Activated CD8-positive, alpha-beta memory T cell treated with anti-CD3 and anti-CD28 coated beads, Interleukin-2, amount 10 ng/mL, durations not matched to agents 7 days and 5 days (primary cell): ENCODE data around the gene KIF6. TPM values are rescaled to one million over a fixed set of nuclear protein-coding genes. Genes with fewer than 3 reads are reported as not detected.

Source experiments
- ATAC-seq: fragments of 150-1000 bp; cut with Tn5 transposase; one replicate; pipeline ENCODE4 v1.10.0; 2021; ENCODE audit warnings: moderate library complexity
- CTCF ChIA-PET: fragments of 350-600 bp; sonication (Branson Sonifier 250); formaldehyde crosslinking; loops from one replicate; lab custom pipeline; 2021; ENCODE audit warnings: antibody characterized with exemption; lab: Charles Lee
- DNase-seq: peaks from one replicate; pipeline ENCODE4 v3.0.0-alpha.2; 2020
- H3K27ac Mint-ChIP-seq: one replicate; pipeline ENCODE4 v1.8.0; 2021; ENCODE audit warnings: mild to moderate bottlenecking, mixed read lengths
- H3K27me3 Mint-ChIP-seq: one replicate; pipeline ENCODE4 v1.8.0; 2021; ENCODE audit warnings: mixed read lengths
- H3K36me3 Mint-ChIP-seq: one replicate; pipeline ENCODE4 v1.8.0; 2021; ENCODE audit warnings: mild to moderate bottlenecking, mixed read lengths
- H3K4me1 Mint-ChIP-seq: one replicate; pipeline ENCODE4 v1.8.0; 2021; ENCODE audit warnings: mixed read lengths
- H3K4me3 Mint-ChIP-seq: one replicate; pipeline ENCODE4 v1.8.0; 2021; ENCODE audit warnings: mild to moderate bottlenecking, moderate library complexity, mixed read lengths
- H3K9me3 Mint-ChIP-seq: one replicate; pipeline ENCODE4 v1.8.0; 2022; ENCODE audit warnings: low read depth, mixed read lengths
- total RNA-seq, 2 experiments: library from RNA; stranded (reverse); gene quantifications; one replicate each; pipeline ENCODE4 v1.2.3, GENCODE V29; 2021

Gene KIF6
- total RNA-seq, 2 experiments from 2014 or later = not detected

DNA sequence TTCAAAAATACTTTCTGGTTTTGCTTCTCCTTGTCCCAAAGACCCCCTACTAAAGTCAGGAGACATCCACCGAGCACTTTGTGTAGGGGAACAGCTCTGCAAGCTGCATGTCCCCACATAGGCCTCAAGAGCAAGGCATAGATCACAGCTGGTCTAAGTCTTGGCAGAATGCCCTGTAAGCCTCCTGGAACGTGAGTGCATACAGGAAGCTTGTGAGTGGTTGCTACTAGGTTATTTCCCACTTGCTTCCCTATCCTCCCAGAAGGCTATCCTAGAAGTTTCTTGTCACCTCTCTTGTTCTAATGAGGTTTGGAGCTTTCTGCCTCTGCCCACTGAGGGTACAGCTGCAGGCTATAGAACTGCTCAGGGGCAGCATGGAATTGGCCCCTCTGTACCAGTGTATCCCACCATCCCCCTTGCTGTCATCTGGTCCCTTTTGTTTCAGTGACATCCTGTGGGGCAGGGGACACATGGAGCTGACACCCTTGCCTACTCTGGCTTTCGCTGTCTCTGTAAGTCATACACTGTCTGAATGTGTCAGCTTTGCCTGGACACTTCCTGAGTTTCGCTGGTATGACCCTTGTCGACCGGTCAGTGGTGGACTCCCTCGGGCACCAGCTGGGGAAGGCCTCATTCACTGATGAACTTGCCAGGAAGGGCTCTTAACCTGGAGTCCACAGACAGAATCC is 367.1 kb downstream of the KIF6 start:
- ATAC-seq = no peak
- CTCF ChIA-PET = no interaction called here
- no peak for DNase-seq
- Mint-ChIP-seq H3K9me3 (no peaks in the 10 kb centered on the region), H3K27me3 (no peaks in the 10 kb centered on the region), H3K36me3 (no peaks in the 10 kb centered on the region), H3K4me1 (no peaks in the 10 kb centered on the region), H3K4me3 (no peak overlapping the region), H3K27ac (no peak overlapping the region)

DNA sequence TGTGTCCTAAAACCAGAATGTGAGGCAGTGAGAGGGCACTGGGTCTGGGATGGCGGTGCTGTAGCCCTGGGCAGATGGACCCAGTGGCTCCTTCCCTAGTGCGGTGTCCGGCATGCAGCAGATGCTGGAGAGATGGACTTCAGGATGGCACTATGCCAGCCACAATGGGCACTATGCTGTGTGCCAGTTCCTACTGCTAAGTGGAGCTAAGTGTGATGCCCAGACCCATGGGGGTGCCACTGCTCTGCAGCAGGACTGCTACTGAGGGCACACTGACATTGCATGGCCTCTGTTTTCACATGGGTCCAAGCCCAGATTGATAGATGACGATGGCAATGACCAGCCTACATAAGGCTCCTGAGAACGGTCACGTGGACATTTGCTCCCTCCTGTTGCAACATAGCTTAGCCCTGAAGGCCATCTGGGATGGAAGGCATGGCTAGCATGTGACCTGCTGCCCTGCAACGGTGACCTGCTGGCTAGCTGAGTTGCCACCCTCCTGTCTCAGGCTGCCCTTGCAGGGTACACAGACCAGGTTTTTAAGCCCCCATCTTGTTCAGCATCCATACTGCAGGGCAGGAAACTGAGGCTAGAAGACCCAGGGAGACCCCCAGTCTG is 371.4 kb downstream of the KIF6 start:
- no peaks in the 10 kb centered on the region for H3K9me3 Mint-ChIP-seq
- H3K4me3 Mint-ChIP-seq = no peak overlapping the region
- no peaks in the 10 kb centered on the region for H3K36me3 Mint-ChIP-seq
- H3K27me3 Mint-ChIP-seq = no peaks in the 10 kb centered on the region
- DNase-seq = no peak
- CTCF ChIA-PET = interaction anchor here (1.5 to 1.6 kb wide), 2 partner anchors 9 to 10 kb away, joined by 4 read pairs; no protein-coding TSS in a partner anchor
- no peaks in the 10 kb centered on the region for H3K4me1 Mint-ChIP-seq
- H3K27ac Mint-ChIP-seq = no peak overlapping the region
- no peak for ATAC-seq

DNA sequence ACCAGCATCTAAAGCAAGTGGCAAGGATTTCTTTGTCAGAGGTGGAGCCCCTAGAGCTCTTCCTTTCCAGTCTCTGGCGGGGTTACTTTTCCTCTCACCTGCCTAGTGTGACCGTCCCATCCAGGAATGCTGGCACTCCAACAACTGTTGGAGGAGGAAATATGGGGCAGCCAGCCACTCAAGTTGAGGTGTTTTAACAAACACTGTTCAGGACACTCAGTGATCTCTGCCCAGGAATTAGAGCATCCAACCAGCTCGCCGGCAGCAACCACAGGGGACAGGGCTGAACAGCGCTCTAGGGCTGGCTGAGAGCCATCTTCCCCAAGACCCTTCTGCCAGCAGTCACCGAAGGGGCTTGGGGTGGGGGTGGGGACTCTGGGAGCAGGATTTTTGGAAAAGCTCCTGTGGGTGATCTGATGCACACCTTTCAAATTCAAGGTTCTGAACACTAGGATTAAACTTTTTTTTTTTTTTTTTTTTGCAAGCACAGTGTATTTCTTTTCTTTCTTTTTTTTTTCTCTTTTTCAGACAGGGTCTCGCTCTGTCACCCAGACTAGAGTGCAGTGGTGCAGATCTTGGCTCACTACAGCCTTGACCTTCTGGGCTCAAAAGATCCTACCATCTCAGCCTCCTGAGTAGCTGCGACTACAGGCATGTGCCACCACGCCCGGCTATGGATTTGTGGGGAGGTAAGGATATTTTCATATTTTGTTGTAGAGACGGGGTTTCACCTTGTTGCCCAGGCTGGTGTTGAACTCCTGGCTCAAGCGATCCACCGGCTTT is 374.3 kb downstream of the KIF6 start:
- DNase-seq (no peak), ATAC-seq (no peak)
- H3K9me3 Mint-ChIP-seq = no peaks in the 10 kb centered on the region
- no peaks in the 10 kb centered on the region for H3K4me1 Mint-ChIP-seq
- H3K27ac Mint-ChIP-seq = no peak overlapping the region
- peaks cover 4% of the 10 kb centered on the region for H3K27me3 Mint-ChIP-seq
- H3K4me3 Mint-ChIP-seq = no peak overlapping the region
- CTCF ChIA-PET = no interaction called here
- no peaks in the 10 kb centered on the region for H3K36me3 Mint-ChIP-seq

DNA sequence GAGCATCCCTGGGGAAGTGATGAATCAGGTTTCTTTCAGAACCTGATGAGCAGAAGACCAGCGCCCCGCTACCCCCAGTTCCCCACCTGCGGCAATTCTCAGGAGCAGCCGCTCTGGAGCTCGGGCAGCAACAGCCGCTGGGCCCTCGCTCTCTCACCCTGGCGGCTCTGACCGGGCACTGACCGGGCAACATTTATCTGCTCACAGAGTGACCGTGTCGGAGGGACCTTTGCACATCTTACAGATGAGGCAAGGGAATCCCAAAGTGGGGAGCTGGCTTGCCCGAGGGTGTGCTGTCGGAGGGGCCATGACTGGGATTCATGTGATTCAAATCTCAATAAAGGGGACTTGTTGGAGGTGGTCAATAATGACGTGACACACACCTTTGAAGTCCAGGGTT is 376.5 kb downstream of the KIF6 start:
- Mint-ChIP-seq H3K4me1 (no peaks in the 10 kb centered on the region), H3K27ac (no peak overlapping the region), H3K4me3 (no peak overlapping the region), H3K27me3 (peaks cover 4% of the 10 kb centered on the region), H3K36me3 (no peaks in the 10 kb centered on the region), H3K9me3 (no peaks in the 10 kb centered on the region)
- CTCF ChIA-PET = interaction anchor here (1.7 kb wide), 1 partner anchor 11 kb away, joined by 4 read pairs; no protein-coding TSS in a partner anchor
- ATAC-seq = no peak
- no peak for DNase-seq

DNA sequence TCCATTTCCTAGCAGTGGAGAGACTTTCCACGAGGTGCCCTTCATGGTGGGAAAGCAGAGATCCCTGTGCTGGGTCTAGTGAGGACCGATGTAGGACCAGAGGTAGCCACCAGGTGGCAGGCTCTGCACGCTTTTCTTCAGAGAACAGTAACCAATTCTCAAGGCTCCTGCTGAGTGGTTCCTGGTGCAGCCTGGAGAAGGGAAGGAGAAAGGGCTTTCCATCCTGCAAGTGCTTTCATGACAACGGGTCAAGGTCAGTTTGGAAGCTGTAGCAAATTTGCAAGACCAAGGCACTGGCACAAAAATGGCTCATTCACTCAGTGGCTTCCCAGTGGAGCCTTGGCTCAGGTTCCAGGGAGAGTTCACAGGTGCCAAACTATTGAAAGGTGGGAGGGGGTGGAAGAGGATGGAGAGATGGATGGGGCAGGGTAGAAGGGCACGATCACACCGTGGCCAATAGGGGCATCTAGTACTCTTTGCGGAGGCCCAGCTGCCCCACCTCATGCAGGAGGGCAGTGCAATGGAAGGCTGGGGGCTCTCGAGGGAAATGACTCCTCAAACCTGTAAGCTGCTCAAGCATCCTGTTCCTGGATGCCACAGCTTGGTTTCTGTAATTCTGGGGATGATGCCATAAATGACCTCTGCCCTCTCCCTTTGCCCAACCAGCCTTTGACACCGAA is 377.2 kb downstream of the KIF6 start:
- DNase-seq = peak; percentile 69
- H3K27me3 Mint-ChIP-seq = peaks cover 4% of the 10 kb centered on the region
- no peaks in the 10 kb centered on the region for H3K9me3 Mint-ChIP-seq
- no peaks in the 10 kb centered on the region for H3K36me3 Mint-ChIP-seq
- CTCF ChIA-PET = interaction anchor here (1.7 kb wide), 1 partner anchor 10 kb away, joined by 4 read pairs; no protein-coding TSS in a partner anchor
- no peak overlapping the region for H3K4me3 Mint-ChIP-seq
- peaks cover 2% of the 10 kb centered on the region for H3K4me1 Mint-ChIP-seq
- no peak overlapping the region for H3K27ac Mint-ChIP-seq
- ATAC-seq = peak; percentile 64

DNA sequence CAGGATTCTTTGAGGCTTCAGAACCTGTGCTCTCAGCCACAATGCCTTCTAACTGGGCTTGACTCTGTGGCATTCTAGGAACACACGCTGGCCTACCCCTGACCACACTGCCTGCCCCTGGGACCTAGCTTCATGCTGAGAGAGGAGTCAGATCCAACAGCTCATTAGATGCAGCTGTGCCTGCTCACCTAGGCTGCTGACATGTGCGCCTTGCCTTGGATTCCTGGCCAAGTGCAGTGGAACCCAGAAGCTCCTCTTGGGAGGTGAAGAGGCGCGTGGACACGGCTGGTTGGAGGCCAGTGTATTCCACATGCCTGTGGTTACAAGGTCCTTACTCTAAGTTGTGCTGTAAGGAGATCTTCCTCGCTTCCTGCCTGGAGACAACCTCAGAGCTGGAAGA is 378.0 kb downstream of the KIF6 start:
- Mint-ChIP-seq H3K27ac (no peak overlapping the region), H3K9me3 (no peaks in the 10 kb centered on the region), H3K4me3 (no peak overlapping the region), H3K27me3 (peaks cover 4% of the 10 kb centered on the region), H3K4me1 (peaks cover 4% of the 10 kb centered on the region), H3K36me3 (no peaks in the 10 kb centered on the region)
- DNase-seq = no peak
- CTCF ChIA-PET = interaction anchor here (1.2 kb wide), 1 partner anchor 39 kb away, joined by 3 read pairs; no protein-coding TSS in a partner anchor
- no peak for ATAC-seq

DNA sequence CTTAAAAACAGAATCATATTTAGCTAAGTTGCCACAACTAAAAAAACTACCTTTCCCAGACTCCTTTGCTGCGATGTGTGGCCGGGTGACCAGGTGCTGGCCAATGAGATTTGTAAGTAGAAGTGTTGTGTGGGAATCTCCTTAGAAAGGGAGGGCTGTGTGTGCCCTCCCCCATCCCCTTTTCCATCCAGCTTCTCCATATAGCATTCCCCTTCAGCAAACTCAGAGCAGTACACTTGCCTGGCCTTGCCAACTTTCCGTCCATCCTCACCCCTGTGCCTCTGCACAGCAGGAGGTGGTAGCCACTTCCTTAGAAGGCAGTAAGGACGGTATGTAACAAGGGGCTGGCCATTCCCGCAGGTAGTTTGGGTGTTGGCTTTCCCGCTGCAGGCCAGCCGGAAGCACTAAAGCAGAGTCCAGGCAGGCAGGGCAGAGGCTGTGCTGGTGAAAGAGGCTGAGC is 380.4 kb downstream of the KIF6 start:
- Mint-ChIP-seq H3K4me1 (peaks cover 4% of the 10 kb centered on the region), H3K36me3 (no peaks in the 10 kb centered on the region), H3K9me3 (no peaks in the 10 kb centered on the region), H3K27me3 (peaks cover 4% of the 10 kb centered on the region), H3K27ac (no peak overlapping the region), H3K4me3 (no peak overlapping the region)
- no peak for DNase-seq
- no peak for ATAC-seq
- CTCF ChIA-PET = no interaction called here

DNA sequence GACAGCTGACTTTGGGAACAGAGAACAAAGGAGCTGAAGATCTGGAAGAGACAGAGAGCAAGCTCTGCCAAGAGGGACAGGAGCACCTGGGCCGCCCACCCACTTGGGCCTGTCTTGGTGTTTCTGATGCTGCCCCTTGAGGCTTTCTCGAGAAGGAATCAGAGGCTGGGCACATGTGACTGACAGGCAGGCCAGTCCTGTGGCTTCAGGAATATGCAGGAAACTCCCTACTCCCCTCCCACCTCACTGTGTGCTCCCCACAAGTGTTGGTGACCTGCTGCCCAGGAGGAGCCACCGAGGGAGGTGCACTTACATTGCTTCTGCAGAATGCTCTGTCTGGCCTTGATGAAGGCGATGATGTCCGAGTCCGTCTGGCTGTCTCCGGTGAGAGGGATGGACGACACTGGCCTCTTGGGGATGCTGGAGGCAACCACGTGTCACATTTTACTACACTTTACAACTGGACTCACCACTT is 381.8 kb downstream of the KIF6 start:
- CTCF ChIA-PET = interaction anchor here (1.2 kb wide), 1 partner anchor 10 kb away, joined by 4 read pairs; no protein-coding TSS in a partner anchor
- no peaks in the 10 kb centered on the region for H3K36me3 Mint-ChIP-seq
- DNase-seq (no peak), ATAC-seq (no peak)
- no peaks in the 10 kb centered on the region for H3K9me3 Mint-ChIP-seq
- peaks cover 16% of the 10 kb centered on the region for H3K27me3 Mint-ChIP-seq
- peaks cover 4% of the 10 kb centered on the region for H3K4me1 Mint-ChIP-seq
- H3K4me3 Mint-ChIP-seq = no peak overlapping the region
- no peak overlapping the region for H3K27ac Mint-ChIP-seq

DNA sequence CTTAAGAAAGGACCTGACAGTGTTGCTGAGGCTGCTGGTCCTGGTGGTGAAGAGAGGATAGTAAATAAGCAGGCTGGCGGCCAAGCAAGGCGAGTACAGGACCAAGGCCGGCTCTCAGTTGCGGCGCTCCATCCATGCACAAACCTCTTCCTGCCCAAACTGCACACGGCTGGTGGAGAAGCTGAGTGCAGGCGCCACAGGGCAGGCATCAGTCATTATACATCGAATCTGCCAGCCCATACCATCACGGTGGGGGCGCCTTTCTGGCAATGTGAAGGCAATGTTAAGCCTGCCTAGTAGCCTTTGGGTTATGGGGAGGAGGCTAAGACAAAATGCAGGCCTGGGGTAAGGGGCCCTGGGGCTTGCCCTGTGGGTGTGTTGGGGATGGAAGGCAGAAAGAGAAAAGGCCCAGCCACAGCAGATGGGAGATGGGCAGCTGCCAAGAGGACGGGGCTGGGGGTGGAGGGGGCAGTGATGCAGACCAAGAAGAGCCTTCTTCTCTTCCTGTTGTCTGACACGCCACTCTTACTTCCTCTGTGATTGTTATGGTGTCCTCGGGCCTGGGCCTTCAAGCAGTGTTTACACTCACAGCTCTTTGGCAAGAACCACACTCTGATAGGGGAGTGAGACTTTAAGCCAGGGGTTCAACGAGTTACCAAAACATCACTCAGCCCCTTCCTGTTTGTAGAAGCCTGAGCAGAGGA is 382.4 kb downstream of the KIF6 start:
- CTCF ChIA-PET = interaction anchor here (1.2 kb wide), 1 partner anchor 10 kb away, joined by 4 read pairs; no protein-coding TSS in a partner anchor
- Mint-ChIP-seq H3K36me3 (no peaks in the 10 kb centered on the region), H3K4me1 (peaks cover 8% of the 10 kb centered on the region), H3K27me3 (peaks cover 20% of the 10 kb centered on the region), H3K9me3 (no peaks in the 10 kb centered on the region), H3K4me3 (no peak overlapping the region), H3K27ac (no peak overlapping the region)
- no peak for ATAC-seq
- no peak for DNase-seq

DNA sequence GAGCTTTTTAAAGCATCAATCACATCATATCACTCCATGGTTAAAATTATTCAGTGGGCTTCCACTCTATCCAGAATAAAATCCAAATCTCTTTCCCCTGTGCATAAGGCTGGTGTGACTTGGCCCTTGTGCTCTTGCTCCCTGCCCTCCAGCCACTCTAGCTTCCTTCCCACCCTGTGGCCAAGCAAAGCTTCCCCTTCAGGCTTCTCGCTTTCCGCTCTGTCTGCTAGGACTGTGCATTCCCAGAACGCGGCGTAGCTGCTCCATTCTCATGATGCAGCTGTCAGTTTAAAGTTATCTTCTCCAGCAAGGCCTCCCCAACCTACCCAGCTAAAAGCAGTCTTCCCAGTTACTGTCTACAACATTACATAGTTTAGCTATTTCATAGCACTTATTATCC is 383.3 kb downstream of the KIF6 start:
- Mint-ChIP-seq H3K27me3 (peaks cover 23% of the 10 kb centered on the region), H3K27ac (no peak overlapping the region), H3K4me3 (no peak overlapping the region), H3K36me3 (no peaks in the 10 kb centered on the region), H3K9me3 (no peaks in the 10 kb centered on the region), H3K4me1 (peaks cover 8% of the 10 kb centered on the region)
- DNase-seq = no peak
- CTCF ChIA-PET = no interaction called here
- ATAC-seq = no peak

DNA sequence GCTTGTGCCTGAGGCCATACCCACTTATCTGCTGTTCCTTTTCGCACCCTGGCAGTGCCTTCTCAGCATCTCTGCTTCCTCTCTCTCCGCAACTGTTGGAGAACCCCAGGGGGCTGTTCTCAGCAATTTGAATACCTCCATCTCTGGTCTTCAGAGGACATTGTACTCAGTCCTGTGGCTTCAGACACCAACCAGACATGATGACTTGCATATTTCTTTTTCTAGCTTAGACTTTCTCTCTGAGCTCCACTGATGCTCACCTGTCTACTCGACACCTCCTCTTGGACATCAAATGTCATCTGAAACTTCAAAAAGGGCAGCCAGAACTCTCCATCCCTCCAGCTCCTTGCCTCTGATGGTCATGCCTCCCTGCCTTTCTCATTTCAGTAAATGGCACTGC is 383.9 kb downstream of the KIF6 start:
- Mint-ChIP-seq H3K4me1 (peaks cover 14% of the 10 kb centered on the region), H3K27me3 (peaks cover 24% of the 10 kb centered on the region), H3K36me3 (no peaks in the 10 kb centered on the region), H3K9me3 (no peaks in the 10 kb centered on the region), H3K4me3 (no peak overlapping the region), H3K27ac (no peak overlapping the region)
- DNase-seq (no peak), ATAC-seq (no peak)
- CTCF ChIA-PET = no interaction called here

DNA sequence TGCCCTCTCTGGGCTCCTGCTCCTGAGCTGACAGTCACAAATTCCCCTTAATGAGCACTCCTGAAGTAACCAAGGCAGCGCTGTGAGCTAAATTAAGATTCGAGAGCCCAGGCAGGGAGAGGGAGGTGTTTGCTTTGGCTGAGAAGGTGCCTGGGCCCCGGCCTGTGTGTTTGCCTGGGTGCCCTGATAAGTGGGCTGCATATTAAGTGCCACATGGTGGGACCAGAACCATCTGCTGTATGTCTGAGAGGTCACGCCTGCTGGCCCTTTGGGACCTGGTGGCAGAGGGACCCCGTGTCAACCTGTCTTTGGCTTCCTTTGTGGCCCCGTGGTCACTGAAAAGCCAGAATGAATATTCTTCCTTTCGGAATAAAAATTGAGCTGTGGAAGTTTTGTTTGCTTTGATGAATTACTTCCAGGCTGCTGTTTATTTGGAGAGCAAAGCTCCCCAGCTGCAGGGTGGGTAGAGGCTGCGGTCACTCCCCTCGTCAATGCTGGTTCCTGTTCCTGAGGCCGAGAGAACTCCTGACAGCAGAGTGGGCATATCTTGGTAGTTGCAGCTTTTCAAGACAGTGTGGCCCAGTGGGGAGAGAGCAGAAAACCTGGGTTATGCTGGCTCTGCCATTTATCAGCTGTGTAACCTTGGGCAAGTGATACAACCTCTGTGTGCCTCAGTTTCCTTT is 385.2 kb downstream of the KIF6 start:
- H3K27me3 Mint-ChIP-seq = peaks cover 25% of the 10 kb centered on the region
- H3K4me1 Mint-ChIP-seq = peaks cover 22% of the 10 kb centered on the region
- no peak overlapping the region for H3K27ac Mint-ChIP-seq
- H3K9me3 Mint-ChIP-seq = no peaks in the 10 kb centered on the region
- CTCF ChIA-PET = interaction anchor here (1.2 kb wide), 1 partner anchor 22 kb away, joined by 3 read pairs; no protein-coding TSS in a partner anchor
- H3K4me3 Mint-ChIP-seq = no peak overlapping the region
- DNase-seq = no peak
- ATAC-seq = no peak
- H3K36me3 Mint-ChIP-seq = no peaks in the 10 kb centered on the region
